Measurements from ENCODE around the gene ARMH3.

The ARMH3 gene

DNA sequence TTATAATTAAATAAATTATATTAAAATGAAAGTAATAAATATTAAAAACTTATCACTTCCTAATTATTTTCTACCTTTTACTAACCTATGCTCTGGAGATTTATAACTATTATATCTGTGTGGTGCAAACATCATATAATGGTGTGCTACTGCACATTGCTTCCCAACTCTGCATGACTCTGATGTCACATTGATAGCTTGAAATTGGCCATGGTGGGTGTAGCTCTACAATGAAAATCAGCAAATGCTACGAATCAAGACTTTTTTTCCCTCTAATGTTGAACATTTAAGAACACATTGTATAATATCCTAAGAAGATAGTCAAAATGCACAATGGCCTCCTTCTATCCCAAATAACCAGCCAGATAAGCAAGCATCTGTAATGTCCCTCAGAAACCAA, 99.1 kb downstream of the ARMH3 start:
- H3K9me3 ChIP-seq (ENCODE audit: control insufficient read depth, insufficient read depth, low read length), result no peaks in the 10 kb centered on the region
- H3K4me1 ChIP-seq (ENCODE audit: control insufficient read depth, insufficient read depth, low read length), result no peaks in the 10 kb centered on the region

DNA sequence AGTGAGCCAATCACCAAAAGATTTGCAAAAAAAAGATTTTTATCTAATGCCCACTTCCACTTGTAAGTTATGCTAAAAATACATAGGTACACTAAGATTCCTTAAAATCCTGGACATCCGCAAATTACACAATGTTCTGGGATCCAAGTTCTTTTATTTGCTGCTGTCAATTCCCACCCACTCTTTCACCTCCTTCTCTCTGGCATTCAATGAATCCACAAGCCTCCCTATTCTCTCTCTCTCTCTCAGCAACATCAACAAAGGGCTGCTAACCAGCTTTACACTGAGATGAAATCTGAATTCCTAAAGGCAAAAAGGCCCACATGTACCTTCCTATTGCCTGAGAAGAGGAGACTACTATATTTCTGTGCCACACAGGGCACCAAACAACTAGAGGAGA, 99.9 kb downstream of the ARMH3 start:
- Histone ChIP-seq H3K36me3 (ENCODE audit: control insufficient read depth, insufficient read depth, low read length) (no peaks in the 10 kb centered on the region), H3K4me3 (ENCODE audit: low read depth, low read length) (no peak overlapping the region), H3K27me3 (ENCODE audit: control insufficient read depth, insufficient read depth, low read length) (no peaks in the 10 kb centered on the region), H3K4me1 (ENCODE audit: control insufficient read depth, insufficient read depth, low read length) (no peaks in the 10 kb centered on the region), H3K9me3 (ENCODE audit: control insufficient read depth, insufficient read depth, low read length) (no peaks in the 10 kb centered on the region), H3K9ac (ENCODE audit: low read depth, low read length) (no peak overlapping the region)

More for the DNA sequence above, 99.1 kb downstream of the ARMH3 start:
- H3K36me3 ChIP-seq (ENCODE audit: control insufficient read depth, insufficient read depth, low read length), result no peaks in the 10 kb centered on the region
- no peaks in the 10 kb centered on the region for H3K27me3 ChIP-seq (ENCODE audit: control insufficient read depth, insufficient read depth, low read length)
- no peak overlapping the region for H3K4me3 ChIP-seq (ENCODE audit: low read depth, low read length)
- no peak overlapping the region for H3K9ac ChIP-seq (ENCODE audit: low read depth, low read length)

DNA sequence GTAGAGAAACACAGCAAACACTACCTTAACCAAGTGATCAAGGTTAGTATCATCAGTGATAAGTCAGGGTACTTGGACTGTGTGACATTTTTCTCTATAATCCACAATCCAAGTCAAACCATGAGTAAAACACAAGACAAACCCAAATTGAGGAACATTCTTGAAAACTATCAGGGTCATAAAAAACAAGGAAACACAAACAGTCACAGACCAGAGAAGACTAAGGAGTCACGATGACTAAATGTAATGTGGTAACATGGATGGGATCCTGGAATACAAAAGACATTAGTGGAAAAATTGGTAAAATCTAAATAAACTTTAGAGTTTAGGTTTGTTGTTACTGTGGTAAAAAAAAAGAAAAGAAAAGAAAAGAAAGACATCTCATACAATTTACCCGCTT, 103.8 kb downstream of the ARMH3 start:
- Histone ChIP-seq H3K9me3 (ENCODE audit: control insufficient read depth, insufficient read depth, low read length) (no peaks in the 10 kb centered on the region), H3K4me1 (ENCODE audit: control insufficient read depth, insufficient read depth, low read length) (no peaks in the 10 kb centered on the region), H3K9ac (ENCODE audit: low read depth, low read length) (no peak overlapping the region), H3K27me3 (ENCODE audit: control insufficient read depth, insufficient read depth, low read length) (no peaks in the 10 kb centered on the region), H3K36me3 (ENCODE audit: control insufficient read depth, insufficient read depth, low read length) (no peaks in the 10 kb centered on the region), H3K4me3 (ENCODE audit: low read depth, low read length) (no peak overlapping the region)

DNA sequence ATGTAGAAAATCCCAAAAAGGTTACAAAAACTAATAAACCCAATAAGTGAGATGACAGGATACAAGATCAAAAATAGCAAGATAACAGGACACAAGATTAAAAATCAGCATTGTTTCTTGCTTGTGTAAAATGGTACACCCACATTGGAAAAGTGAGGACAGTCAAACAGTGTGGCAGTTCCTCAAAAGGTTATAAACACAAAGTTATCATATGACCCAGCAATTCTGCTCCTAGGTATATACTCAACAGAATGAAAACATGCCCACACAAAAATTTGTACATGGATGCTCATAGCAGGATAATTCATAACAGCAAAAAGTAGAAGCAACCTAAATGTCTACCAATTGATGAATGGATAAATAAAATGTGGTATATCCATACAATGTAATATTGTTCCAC, 105.8 kb downstream of the ARMH3 start:
- no peaks in the 10 kb centered on the region for H3K36me3 ChIP-seq (ENCODE audit: control insufficient read depth, insufficient read depth, low read length)
- no peak overlapping the region for H3K9ac ChIP-seq (ENCODE audit: low read depth, low read length)
- no peaks in the 10 kb centered on the region for H3K4me1 ChIP-seq (ENCODE audit: control insufficient read depth, insufficient read depth, low read length)
- H3K4me3 ChIP-seq (ENCODE audit: low read depth, low read length), result no peak overlapping the region
- no peaks in the 10 kb centered on the region for H3K9me3 ChIP-seq (ENCODE audit: control insufficient read depth, insufficient read depth, low read length)
- no peaks in the 10 kb centered on the region for H3K27me3 ChIP-seq (ENCODE audit: control insufficient read depth, insufficient read depth, low read length)

DNA sequence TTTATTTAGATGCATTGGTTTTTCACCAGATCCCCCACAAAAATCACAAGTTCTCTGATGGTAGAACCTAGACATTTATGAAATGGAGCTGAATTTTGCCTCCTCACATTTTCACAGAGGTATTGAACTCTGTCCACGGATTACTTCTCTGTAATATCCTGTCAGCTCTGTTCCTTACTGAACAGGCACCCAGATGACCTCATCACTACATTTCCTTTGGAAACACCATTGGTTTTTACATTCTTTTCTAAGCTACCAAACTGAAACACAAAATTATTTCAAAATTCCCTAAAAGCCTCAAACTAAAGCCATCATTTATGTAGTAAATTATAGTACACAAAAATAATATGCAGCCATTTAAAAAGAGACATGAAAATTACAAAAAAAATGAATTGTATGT, 114.1 kb downstream of the ARMH3 start:
- Histone ChIP-seq H3K9me3 (ENCODE audit: control insufficient read depth, insufficient read depth, low read length) (no peaks in the 10 kb centered on the region), H3K4me3 (ENCODE audit: low read depth, low read length) (no peak overlapping the region), H3K36me3 (ENCODE audit: control insufficient read depth, insufficient read depth, low read length) (no peaks in the 10 kb centered on the region), H3K27me3 (ENCODE audit: control insufficient read depth, insufficient read depth, low read length) (no peaks in the 10 kb centered on the region), H3K9ac (ENCODE audit: low read depth, low read length) (no peak overlapping the region), H3K4me1 (ENCODE audit: control insufficient read depth, insufficient read depth, low read length) (no peaks in the 10 kb centered on the region)

DNA sequence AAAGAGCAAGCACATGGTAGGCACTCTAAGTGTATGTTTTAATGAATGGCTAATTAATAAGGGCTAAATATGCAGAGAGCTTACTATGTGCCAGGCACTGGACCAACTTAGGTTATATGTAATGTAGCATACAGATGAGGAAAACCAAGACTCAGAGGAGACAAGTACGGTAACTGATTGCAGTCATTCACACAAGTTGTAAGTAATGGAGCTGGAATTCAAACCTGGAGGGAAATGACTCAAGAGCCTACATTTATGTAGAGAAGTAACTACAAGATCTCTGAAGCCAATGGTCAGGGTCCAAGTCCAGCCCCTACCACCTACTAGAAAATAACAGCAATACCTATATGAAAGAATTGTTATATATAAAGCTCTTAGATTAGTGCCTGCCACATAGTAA, 115.1 kb downstream of the ARMH3 start:
- Histone ChIP-seq H3K9me3 (ENCODE audit: control insufficient read depth, insufficient read depth, low read length) (no peaks in the 10 kb centered on the region), H3K4me1 (ENCODE audit: control insufficient read depth, insufficient read depth, low read length) (no peaks in the 10 kb centered on the region), H3K9ac (ENCODE audit: low read depth, low read length) (no peak overlapping the region), H3K27me3 (ENCODE audit: control insufficient read depth, insufficient read depth, low read length) (no peaks in the 10 kb centered on the region), H3K4me3 (ENCODE audit: low read depth, low read length) (no peak overlapping the region), H3K36me3 (ENCODE audit: control insufficient read depth, insufficient read depth, low read length) (no peaks in the 10 kb centered on the region)

DNA sequence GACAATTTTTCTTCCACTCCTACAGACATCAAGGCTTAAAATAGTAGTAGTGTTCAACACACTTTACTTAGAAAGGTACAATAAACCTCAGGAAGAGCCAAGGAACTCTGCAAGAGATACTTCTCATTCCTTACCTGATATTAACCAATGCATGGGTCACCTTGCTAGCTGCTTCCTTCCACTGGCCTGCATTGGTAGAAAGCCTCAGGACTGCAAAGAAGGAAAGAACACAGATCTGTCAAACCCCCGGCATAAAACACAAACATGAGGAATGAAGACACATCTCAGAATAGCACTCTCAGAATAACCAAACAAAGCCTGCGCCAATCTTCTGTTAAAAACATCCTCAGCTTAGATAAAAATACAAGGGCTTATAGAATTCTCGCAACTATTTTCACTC, 116.2 kb downstream of the ARMH3 start:
- no peaks in the 10 kb centered on the region for H3K9me3 ChIP-seq (ENCODE audit: control insufficient read depth, insufficient read depth, low read length)
- H3K36me3 ChIP-seq (ENCODE audit: control insufficient read depth, insufficient read depth, low read length), result no peaks in the 10 kb centered on the region
- H3K4me1 ChIP-seq (ENCODE audit: control insufficient read depth, insufficient read depth, low read length), result no peaks in the 10 kb centered on the region
- no peaks in the 10 kb centered on the region for H3K27me3 ChIP-seq (ENCODE audit: control insufficient read depth, insufficient read depth, low read length)
- no peak overlapping the region for H3K4me3 ChIP-seq (ENCODE audit: low read depth, low read length)
- no peak overlapping the region for H3K9ac ChIP-seq (ENCODE audit: low read depth, low read length)

DNA sequence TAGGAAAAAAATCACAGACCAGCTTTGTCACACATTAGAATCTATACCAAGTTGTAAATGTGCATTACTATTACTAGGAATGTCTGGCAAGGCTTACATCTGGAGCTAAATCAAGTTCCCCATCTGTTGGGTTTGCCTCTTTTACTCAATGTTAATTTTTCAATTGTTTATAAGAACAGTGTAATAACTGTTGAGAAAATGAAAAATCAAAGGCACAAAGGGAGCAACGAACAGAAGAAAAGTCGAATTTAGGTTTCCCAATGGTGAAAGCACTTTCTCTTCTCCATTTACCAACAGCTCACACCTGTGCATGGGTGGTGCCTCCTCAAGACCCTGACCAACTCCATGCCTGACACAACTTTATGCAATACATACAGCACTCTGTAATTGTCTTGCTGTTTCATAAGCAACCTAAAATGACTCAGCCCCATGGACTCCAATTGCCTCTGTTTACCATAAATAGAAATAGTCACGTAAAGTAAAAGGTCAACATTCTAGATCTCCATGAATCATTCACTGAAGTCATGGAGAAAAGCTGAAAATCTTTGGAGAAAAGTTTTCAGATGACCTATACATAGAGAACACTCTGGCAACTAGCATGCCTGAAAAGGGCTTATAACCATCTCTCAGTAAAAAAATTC, 116.8 kb downstream of the ARMH3 start:
- no peaks in the 10 kb centered on the region for H3K36me3 ChIP-seq (ENCODE audit: control insufficient read depth, insufficient read depth, low read length)
- H3K4me1 ChIP-seq (ENCODE audit: control insufficient read depth, insufficient read depth, low read length), result no peaks in the 10 kb centered on the region
- H3K9ac ChIP-seq (ENCODE audit: low read depth, low read length), result no peak overlapping the region
- H3K4me3 ChIP-seq (ENCODE audit: low read depth, low read length), result no peak overlapping the region
- no peaks in the 10 kb centered on the region for H3K27me3 ChIP-seq (ENCODE audit: control insufficient read depth, insufficient read depth, low read length)
- H3K9me3 ChIP-seq (ENCODE audit: control insufficient read depth, insufficient read depth, low read length), result no peaks in the 10 kb centered on the region

DNA sequence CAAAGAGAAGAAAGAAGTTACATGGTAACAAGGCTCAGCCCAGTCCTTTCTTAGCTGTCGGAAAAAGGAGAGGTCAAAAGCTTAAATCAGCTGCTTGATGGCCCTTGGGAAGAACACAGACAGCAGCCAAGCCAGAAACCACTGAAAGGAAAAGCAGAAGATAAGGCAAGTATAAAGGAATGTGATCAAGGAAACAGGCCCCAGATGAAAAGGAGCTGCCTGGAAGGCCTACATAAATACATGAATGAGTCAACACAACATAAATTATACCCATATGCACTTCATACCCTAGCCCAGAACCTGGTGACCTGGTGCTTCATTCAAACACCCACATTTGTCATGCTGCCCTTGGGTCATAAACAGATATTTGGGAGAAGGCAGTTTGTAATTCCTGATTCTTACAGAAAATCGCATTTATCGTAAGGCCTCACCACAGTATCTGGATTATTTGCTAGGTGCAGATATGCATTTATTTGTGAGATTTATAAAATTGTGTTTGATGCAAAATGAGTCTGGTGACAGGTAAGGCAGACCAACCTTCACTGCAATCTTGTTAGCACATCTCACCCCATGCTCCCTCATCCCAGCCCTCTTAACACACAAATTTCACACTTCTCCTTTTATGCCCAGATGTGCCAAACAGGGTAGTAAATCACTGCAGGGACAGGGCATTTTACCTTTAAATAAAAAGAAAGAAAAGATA, 117.5 kb downstream of the ARMH3 start:
- Histone ChIP-seq H3K4me3 (ENCODE audit: low read depth, low read length) (no peak overlapping the region), H3K9me3 (ENCODE audit: control insufficient read depth, insufficient read depth, low read length) (no peaks in the 10 kb centered on the region), H3K9ac (ENCODE audit: low read depth, low read length) (no peak overlapping the region), H3K36me3 (ENCODE audit: control insufficient read depth, insufficient read depth, low read length) (no peaks in the 10 kb centered on the region), H3K4me1 (ENCODE audit: control insufficient read depth, insufficient read depth, low read length) (no peaks in the 10 kb centered on the region), H3K27me3 (ENCODE audit: control insufficient read depth, insufficient read depth, low read length) (no peaks in the 10 kb centered on the region)

DNA sequence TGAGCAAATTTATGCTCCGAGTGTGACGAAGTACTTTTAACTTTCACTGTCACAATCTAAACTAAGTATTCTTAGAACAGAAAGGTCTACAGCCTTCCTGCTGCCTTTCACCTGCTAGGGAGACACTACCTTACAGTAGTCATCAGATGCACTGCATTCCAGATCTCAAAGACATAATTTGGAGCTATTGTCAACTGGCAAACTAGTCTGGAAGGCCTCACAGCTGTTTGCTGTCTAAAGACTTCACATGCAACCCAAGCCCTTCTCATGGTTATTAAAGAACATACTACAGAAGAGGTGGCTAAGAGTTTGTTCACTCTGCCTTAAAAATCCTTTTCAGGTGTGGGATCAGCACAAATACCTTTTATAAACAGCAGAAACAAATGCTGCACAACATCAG, 120.5 kb downstream of the ARMH3 start:
- Histone ChIP-seq H3K36me3 (ENCODE audit: control insufficient read depth, insufficient read depth, low read length) (no peaks in the 10 kb centered on the region), H3K4me3 (ENCODE audit: low read depth, low read length) (no peak overlapping the region), H3K4me1 (ENCODE audit: control insufficient read depth, insufficient read depth, low read length) (no peaks in the 10 kb centered on the region), H3K9me3 (ENCODE audit: control insufficient read depth, insufficient read depth, low read length) (no peaks in the 10 kb centered on the region), H3K9ac (ENCODE audit: low read depth, low read length) (no peak overlapping the region), H3K27me3 (ENCODE audit: control insufficient read depth, insufficient read depth, low read length) (no peaks in the 10 kb centered on the region)

DNA sequence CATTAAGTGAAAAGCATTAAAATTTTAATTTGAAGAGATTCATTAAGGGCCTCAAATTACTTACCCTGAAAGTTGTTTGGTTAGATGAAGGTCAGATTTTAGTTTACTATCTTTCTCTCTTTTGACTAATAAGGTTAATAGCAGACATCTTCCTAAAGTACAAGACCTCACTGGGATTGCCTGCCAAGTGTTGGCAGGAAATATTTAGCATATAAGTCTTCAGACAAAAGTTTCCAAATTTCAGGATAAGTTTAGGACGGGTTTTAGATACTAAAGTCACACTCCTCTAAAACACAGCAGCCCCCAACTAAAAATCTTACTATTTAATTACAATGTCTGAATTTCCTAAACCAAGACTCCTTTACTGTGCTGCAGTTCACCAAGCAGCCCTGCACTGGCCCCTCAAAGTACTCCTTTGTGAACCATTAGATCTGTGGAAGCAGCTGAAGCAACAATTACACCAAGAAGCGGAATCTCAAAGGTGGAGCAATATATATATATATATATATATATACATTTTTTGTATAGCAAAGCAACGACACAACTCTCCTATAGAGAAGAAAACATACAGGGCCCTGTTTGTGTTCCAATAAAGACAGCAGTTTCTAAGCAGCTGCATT, 121.2 kb downstream of the ARMH3 start:
- Histone ChIP-seq H3K4me3 (ENCODE audit: low read depth, low read length) (no peak overlapping the region), H3K9me3 (ENCODE audit: control insufficient read depth, insufficient read depth, low read length) (no peaks in the 10 kb centered on the region), H3K27me3 (ENCODE audit: control insufficient read depth, insufficient read depth, low read length) (no peaks in the 10 kb centered on the region), H3K9ac (ENCODE audit: low read depth, low read length) (no peak overlapping the region), H3K36me3 (ENCODE audit: control insufficient read depth, insufficient read depth, low read length) (no peaks in the 10 kb centered on the region), H3K4me1 (ENCODE audit: control insufficient read depth, insufficient read depth, low read length) (no peaks in the 10 kb centered on the region)

DNA sequence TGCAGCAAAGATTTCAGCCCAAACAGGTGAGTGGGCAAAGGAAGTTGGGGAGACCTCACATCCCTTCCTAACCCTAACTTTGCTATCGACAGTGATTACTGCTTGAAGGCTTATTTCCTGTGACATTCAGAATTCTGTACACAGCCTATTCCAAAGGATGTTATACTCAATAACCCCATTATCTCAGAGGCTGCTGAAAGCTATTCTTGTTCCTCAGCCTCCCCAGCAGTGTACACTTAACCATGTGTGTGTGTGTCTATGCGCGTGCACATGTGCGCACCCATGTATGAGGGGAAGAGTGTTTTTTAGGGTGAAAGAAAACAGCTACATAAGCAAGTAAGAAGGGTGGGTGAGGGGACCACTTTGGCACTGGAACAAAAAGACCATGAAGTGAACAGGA, 122.0 kb downstream of the ARMH3 start:
- Histone ChIP-seq H3K4me3 (ENCODE audit: low read depth, low read length) (no peak overlapping the region), H3K4me1 (ENCODE audit: control insufficient read depth, insufficient read depth, low read length) (no peaks in the 10 kb centered on the region), H3K27me3 (ENCODE audit: control insufficient read depth, insufficient read depth, low read length) (no peaks in the 10 kb centered on the region), H3K36me3 (ENCODE audit: control insufficient read depth, insufficient read depth, low read length) (no peaks in the 10 kb centered on the region), H3K9ac (ENCODE audit: low read depth, low read length) (no peak overlapping the region), H3K9me3 (ENCODE audit: control insufficient read depth, insufficient read depth, low read length) (no peaks in the 10 kb centered on the region)
